HG02571 (cell line): ENCODE measurements around the gene DSCAML1.

Experiments
- ATAC-seq: cut with Tn5 transposase; IDR thresholded peaks from one replicate; pipeline ENCODE4 v1.9.1; 2021; ENCODE audit warnings: mild to moderate bottlenecking, moderate library complexity; ENCODE audit not compliant: unreplicated experiment

Gene DSCAML1

GRCh38 chr11:117591316-117592039 lies 205.5 kb downstream of the DSCAML1 start:
- ATAC-seq, result no peak

DNA sequence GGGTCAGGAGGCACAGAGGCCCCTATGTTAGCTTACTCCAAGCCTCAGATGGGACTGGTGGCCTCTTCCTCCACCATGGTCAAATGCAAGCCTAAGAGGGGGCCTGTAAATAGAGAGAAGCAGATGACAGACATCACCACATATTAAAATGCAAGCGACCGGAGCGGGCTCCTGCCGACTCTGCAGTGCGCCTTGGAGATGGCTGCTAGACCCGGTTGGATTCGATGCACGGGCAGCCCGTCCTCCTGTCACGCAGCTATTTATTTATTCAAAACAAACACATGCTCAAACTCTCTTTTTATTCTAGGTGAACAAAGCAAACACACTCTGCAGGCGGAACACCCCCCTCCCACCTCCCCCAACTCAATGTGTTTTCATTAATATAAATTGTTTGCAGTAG lies 208.0 kb downstream of the DSCAML1 start:
- no peak for ATAC-seq

DNA sequence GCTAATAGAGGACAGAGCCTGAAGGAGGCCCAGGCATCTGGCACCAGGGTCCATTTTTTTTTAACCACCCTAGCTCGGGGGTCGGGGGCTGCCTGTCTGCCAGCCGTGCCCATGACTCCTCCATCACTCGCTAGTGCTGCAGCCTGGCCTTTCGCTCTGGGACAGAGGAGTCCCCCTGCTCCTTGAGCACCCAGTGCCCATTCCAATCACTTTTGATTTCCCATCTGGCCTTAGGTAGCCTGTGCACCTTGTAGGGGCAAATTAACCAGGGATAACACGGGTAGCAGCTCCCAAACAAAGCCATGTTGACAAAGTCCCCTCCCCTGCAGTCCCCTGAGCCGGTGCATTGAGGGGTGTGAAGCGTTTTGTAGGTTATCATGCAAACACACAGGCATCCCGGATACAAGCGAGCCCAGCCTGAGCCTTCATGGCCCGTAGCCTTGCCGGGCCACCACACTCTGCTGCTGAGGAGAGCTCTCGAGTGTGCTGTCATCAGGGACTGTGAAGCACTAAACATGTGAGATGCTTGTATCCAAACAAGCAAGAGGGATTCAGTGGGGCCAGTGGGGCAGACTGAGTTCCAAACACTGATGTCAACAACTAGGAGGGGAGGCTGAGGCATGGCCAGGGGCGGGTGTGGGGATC lies 208.7 kb downstream of the DSCAML1 start:
- ATAC-seq, result no peak

- ATAC-seq, result no peak
Observed at GRCh38 chr11:117587416-117587815, 209.6 kb downstream of the DSCAML1 start.

DNA sequence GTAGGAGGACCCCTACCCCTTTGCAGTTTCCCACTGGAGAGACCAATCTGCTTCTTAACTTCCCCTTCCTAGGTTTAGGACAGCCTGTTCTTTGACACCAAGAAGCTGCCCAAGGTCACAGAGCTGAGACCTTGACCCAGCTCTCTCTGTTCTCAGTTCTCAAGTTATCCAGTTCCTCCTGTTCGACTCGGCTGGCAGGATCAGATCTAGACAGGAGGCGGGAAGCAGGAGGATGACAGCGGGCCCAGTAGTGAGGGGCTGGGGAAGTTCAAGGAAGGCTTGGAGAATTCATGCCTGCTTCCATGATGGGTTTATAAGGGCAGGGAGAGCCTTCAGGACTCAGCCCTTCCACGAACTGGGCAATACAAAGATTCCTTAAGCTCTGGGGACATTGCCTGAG lies 210.6 kb downstream of the DSCAML1 start:
- no peak for ATAC-seq

DNA sequence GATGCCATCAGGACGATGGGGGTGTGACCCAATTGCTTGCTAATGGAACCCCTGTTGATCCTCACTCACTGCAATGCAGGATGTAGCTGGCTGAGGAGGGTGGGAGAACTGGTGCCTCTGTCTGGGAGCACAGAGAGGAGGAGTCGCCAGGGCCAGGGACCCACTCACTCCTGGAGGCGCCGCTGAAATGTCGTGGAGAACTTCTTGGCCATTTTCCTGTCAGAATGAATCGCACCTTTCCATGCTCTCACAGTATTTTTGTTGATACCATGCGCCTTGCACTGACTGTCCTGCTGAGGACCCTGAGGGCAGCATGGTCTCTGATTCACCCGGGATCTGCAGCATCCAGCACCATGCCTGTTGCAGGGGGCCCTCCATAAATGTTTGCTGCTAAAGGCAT lies 211.4 kb downstream of the DSCAML1 start:
- no peak for ATAC-seq

DNA sequence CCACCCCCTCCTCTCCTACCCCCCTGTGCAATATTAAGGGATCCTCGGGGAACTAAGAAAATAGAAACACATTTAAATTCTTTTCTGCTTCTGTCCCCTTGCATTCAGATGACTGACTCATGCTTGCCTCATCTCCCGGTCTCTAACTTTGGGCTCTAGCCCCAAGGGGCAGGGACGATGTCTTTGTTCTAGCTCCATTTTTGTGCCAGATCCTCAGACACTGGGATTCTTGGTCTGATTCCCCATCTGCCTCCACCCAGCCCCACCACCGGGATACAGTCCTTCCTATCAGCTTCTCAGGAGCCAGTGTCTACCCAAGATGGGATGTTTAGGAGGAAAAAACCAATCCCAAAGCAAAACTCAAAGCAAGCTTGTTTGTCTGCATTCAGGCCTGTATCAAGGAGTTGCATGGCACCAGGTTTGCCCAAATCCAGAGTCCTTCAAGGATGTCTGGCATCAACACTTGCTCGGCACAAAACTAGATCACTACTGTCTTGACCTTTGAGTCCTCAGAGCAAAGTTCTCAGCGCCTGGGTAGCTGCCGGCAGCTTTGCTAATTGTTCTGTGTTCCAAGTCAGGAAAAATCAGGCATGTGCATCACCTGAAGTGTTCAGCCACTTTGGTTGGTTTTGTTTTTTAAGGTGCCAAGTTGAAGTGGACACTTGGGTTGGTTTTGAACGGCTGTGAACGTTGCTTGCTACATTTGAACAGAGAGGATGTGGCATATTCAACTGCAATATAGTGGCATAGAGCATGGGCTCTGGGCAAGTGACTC lies 212.8 kb downstream of the DSCAML1 start:
- no peak for ATAC-seq

DNA sequence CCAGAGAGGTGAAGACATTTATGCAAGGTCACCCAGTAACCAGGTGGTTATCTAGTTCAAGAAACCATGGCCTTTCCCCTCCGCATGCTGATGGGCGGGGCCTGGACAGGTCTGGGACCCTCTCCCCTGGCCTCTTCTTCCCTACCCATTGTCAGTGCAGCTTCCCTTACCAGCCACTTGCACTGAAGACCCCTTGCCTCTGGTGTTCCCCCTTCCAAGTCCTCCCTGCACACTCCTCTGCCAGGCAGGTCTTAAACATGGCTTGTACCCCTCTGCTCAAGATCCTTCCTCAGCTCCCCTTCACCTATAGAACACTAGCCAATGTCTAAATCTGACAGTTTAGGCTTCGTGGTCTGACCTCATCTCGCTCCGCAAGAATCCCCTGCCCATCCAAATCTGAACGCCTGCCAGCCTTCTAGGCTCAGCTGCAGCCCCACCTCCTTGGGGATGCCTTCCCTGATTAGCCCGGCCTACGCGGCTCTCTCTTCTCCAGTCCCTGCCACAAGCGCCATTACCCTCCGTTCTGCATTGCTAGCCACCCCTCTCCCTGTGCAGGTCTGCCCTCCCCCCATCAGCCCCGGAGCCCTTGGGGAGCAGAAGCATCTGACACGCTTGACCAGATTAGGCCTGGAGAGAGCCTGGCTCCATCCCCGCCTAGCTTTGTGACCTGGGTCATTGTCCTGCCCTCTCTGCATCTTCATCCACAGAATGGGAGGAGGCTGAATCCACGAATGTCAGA lies 213.8 kb downstream of the DSCAML1 start:
- ATAC-seq, result no peak

GRCh38 chr11:117582433-117582832 lies 214.6 kb downstream of the DSCAML1 start:
- no peak for ATAC-seq

DNA sequence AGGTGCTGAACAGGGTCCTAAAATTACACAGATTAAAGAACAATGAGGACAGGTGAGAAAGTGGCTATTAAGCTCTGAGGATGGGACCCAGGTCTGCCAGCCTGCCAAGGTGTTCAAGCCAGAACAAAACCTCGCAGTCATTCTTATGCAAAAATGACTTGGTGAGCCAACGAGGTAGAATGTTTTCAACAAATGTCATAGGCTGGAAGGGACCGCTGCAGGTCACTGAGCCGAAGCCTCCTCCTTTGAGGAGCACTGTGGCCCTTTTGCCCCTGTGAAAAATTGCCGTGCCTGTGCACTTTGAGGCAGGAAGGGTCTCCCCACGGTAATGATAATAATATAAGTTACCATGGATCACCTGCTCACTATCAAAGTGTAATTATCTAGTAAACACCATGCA lies 216.2 kb downstream of the DSCAML1 start:
- ATAC-seq, result no peak

DNA sequence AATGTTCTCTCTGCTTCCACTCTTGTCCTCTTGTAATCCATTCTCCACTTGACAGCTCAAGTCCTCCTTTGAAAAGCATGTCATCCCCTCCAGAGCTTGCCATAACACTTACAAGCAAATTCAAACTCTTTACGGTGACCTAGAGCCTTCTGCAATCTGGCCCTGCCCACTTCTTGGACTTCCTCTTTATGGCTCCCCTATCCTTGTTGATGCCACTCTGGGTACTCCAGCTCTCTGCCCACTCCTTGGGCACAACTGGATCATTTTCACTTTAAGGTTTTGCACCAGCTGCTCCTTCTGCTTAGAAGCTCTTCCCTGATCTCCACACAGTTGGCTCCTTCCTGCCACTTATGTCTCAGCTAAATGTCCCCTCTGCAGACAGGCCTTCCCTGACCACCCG lies 217.9 kb downstream of the DSCAML1 start:
- ATAC-seq, result no peak

- no peak for ATAC-seq
Observed at GRCh38 chr11:117575856-117576255, 221.2 kb downstream of the DSCAML1 start.

- ATAC-seq, result no peak
Observed at GRCh38 chr11:117574551-117574950, 222.5 kb downstream of the DSCAML1 start.

DNA sequence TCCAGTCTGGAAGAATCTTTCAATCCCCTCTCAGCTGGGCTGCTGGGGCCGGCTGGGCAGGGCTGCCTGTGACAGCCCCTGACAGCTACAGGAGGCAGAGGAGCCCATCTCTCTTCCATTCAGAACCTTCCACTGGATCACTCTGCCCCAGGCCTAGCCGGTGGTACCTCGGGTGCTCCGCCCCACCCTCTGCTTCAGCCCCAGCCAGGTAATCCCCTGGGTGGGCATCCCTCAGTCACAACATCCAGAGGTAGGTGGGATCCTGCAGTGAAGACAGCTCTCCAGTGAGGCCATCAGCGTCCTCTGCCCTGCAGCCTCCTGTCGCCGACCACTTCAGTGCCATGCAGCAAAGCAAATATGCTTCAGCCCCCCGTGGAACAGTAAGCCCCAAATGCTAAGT lies 223.7 kb downstream of the DSCAML1 start:
- no peak for ATAC-seq

- ATAC-seq, result no peak
Observed at GRCh38 chr11:117572671-117573070, 224.3 kb downstream of the DSCAML1 start.

GRCh38 chr11:117572129-117572528 lies 224.9 kb downstream of the DSCAML1 start:
- ATAC-seq, result no peak

- no peak for ATAC-seq
Observed at GRCh38 chr11:117570701-117571100, 226.3 kb downstream of the DSCAML1 start.

GRCh38 chr11:117569911-117570310 lies 227.1 kb downstream of the DSCAML1 start:
- ATAC-seq, result no peak

DNA sequence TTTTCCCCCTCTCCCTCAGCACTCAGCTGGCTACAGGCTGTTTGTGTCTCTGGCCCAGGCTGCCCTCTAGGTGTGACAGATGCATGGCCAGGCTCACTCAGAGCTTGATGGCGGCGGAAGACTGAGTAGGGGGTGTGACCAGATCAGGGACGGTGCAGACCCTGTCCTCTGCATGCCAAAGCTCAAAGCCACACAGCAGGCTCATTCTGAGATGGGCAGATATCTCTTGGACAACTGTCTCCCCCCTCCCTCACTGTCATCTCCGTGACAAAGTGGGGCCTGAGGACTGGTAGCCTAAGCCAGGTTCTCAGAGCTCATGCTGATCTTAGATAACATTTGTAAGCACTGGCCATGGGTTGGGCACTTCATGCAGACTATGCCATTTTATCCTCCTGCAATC lies 231.3 kb downstream of the DSCAML1 start:
- no peak for ATAC-seq

DNA sequence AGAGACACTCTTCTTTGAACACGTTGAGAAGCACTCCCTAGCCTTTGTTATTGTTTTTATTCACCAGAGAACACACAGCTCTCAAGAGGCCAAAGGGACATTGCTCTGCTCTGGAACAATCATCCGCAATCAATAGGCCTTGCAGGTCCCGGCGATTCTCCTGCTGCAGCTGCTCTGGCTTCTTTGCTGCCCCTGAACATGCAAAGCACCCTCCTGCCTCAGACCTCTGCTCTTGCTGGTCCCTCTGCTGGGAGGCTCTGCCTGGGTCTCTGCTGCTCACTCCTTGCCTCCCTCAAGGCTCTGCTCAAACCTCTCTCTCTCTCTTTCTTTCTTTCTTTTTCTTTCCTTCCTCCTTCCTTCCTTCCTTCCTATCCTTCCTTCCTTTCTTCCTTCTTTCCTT lies 232.7 kb downstream of the DSCAML1 start:
- ATAC-seq, result no peak

- ATAC-seq, result no peak
Observed at GRCh38 chr11:117563556-117563955, 233.5 kb downstream of the DSCAML1 start.
